ENCODE results near the gene DNAJC3.

- TF ChIP-seq RAD21 (IDR thresholded peaks at IDR 0.05; ENCODE audit: low read depth): no peak
- no peak for TF ChIP-seq MAX (IDR thresholded peaks at IDR 0.05)
- TF ChIP-seq CEBPB (IDR thresholded peaks at IDR 0.05): no peak
These were observed 52.0 kb downstream of the DNAJC3 start for GRCh38 chr13:95728957-95729356.
